ENCODE data around the gene NPIPA5.
"Not testable (repeated sequence)": the region's sequence is repeated elsewhere in the genome, so short reads cannot be mapped to it uniquely, and the experiment has no call there.

Gene NPIPA5

GRCh38 chr16:15378194-15378593, at the start of gene NPIPA5:
TSS of gene NPIPA5 (minus strand) at chr16:15378294. CDS start at chr16:15378294, 0 bp downstream.
- DNase-seq (ENCODE audit: low read depth) = not testable (repeated sequence)

GRCh38 chr16:15427648-15428239, 49.6 kb upstream of the NPIPA5 start:
- DNase-seq (ENCODE audit: low read depth) = no peak

- DNase-seq (ENCODE audit: low read depth) = no peak
Measured at GRCh38 chr16:15426796-15427195, 48.7 kb upstream of the NPIPA5 start.

GRCh38 chr16:15425861-15426260, 47.8 kb upstream of the NPIPA5 start:
- no peak for DNase-seq (ENCODE audit: low read depth)

- DNase-seq (ENCODE audit: low read depth) = no peak
Measured at GRCh38 chr16:15422222-15422621, 44.1 kb upstream of the NPIPA5 start.

GRCh38 chr16:15421696-15422095, 43.6 kb upstream of the NPIPA5 start:
- DNase-seq (ENCODE audit: low read depth) = not testable (repeated sequence)

- no peak for DNase-seq (ENCODE audit: low read depth)
Measured at GRCh38 chr16:15418206-15418605, 40.1 kb upstream of the NPIPA5 start.

GRCh38 chr16:15417197-15417596, 39.1 kb upstream of the NPIPA5 start:
- no peak for DNase-seq (ENCODE audit: low read depth)

- no peak for DNase-seq (ENCODE audit: low read depth)
Measured at GRCh38 chr16:15415511-15415985, 37.5 kb upstream of the NPIPA5 start.

- not testable (repeated sequence) for DNase-seq (ENCODE audit: low read depth)
Measured at GRCh38 chr16:15409476-15409875, 31.4 kb upstream of the NPIPA5 start.

GRCh38 chr16:15407756-15408155, 29.7 kb upstream of the NPIPA5 start:
- DNase-seq (ENCODE audit: low read depth) = not testable (repeated sequence)

- no peak for DNase-seq (ENCODE audit: low read depth)
Measured at GRCh38 chr16:15404792-15405191, 26.7 kb upstream of the NPIPA5 start.

- DNase-seq (ENCODE audit: low read depth) = not testable (repeated sequence)
Measured at GRCh38 chr16:15404091-15404490, 26.0 kb upstream of the NPIPA5 start.

- no peak for DNase-seq (ENCODE audit: low read depth)
Measured at GRCh38 chr16:15403392-15403995, 25.4 kb upstream of the NPIPA5 start.

- DNase-seq (ENCODE audit: low read depth) = no peak
Measured at GRCh38 chr16:15401972-15402371, 23.9 kb upstream of the NPIPA5 start.

- DNase-seq (ENCODE audit: low read depth) = not testable (repeated sequence)
Measured at GRCh38 chr16:15400314-15400713, 22.2 kb upstream of the NPIPA5 start.

GRCh38 chr16:15399317-15399716, 21.2 kb upstream of the NPIPA5 start:
- no peak for DNase-seq (ENCODE audit: low read depth)

GRCh38 chr16:15398618-15399316, 20.7 kb upstream of the NPIPA5 start:
- no peak for DNase-seq (ENCODE audit: low read depth)

GRCh38 chr16:15396948-15397594, 19.0 kb upstream of the NPIPA5 start:
- no peak for DNase-seq (ENCODE audit: low read depth)

- not testable (repeated sequence) for DNase-seq (ENCODE audit: low read depth)
Measured at GRCh38 chr16:15396509-15396829, 18.4 kb upstream of the NPIPA5 start.

GRCh38 chr16:15395631-15396508, 17.8 kb upstream of the NPIPA5 start, which contains the start of gene MPV17L:
TSS of gene MPV17L (plus strand) at chr16:15395754. CDS start at chr16:15395898, 144 bp downstream.
- DNase-seq (ENCODE audit: low read depth) = not testable (repeated sequence)

- DNase-seq (ENCODE audit: low read depth) = not testable (repeated sequence)
Measured at GRCh38 chr16:15393025-15393424, 14.9 kb upstream of the NPIPA5 start.

Measured in non-pigmented ciliary epithelial cell (primary cell).